AG09309 (cell line): ENCODE data around the gene GABRG1.

ENCODE experiments used
- DNase-seq: peaks from one replicate; pipeline ENCODE4 v3.0.0-alpha.2; 2010; ENCODE audit warnings: low read depth
- H3K4me3 ChIP-seq: 2 replicates; pipeline ENCODE4 v1.5.1; 2011; ENCODE audit warnings: mild to moderate bottlenecking, low read depth, low read length, moderate library complexity; ENCODE audit not compliant: control insufficient read depth
- TF ChIP-seq, protein P1 (sequence below): IDR thresholded peaks from 2 replicates; pipeline ENCODE4 v1.5.1; 2011; ENCODE audit warnings: mild to moderate bottlenecking, low read depth, low read length, inconsistent platforms; ENCODE audit not compliant: insufficient read depth, control insufficient read depth; ENCODE audit errors: missing control alignments

GABRG1 gene

DNA sequence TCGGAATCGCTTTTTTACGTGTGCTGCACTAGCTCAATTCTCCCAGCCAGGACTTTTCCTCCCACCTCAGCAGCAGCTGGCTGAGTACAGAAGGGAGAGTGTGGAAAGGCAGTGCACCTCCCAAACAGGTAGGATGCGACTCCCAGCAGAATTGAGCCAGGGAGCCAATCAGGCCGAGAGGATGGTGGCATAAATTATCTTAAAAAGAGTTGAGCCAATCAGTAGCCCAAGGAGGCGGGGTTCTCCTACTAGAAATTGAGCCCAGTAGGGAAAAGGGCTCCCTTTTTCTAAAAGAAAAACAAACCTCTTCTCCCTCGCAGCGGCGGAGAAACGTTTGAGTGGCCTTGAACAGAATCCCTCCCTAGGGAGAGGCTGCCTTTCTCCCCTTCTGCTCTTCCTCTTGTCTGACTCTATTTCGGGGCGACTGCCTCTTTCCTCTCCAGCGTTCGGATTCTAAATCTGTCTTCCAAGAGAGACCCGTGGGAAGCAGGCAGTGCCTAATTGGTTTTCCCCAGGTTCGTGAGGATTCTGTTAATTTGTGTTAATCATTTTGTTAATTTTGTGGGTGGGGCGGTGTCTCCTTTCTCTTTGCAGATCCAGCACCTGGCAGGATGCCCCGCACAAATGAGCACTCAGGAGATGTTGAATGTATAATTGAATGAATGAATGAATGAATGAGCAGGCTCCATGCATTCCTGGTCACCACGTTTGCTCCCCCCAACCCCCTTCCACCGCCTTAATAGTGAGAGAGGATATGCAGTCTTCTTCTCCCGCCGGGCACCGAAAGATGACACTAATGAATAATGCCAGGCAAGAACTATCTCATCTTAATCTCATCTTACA lies at the start of gene GABRG1:
TSS of gene GABRG1 (minus strand) at position 142 of the 843 bp plus-strand sequence. CDS start at position 1, 141 bp downstream.
- no peak within 1 kb of the TSS for H3K4me3 ChIP-seq
- DNase-seq = no peak

DNA sequence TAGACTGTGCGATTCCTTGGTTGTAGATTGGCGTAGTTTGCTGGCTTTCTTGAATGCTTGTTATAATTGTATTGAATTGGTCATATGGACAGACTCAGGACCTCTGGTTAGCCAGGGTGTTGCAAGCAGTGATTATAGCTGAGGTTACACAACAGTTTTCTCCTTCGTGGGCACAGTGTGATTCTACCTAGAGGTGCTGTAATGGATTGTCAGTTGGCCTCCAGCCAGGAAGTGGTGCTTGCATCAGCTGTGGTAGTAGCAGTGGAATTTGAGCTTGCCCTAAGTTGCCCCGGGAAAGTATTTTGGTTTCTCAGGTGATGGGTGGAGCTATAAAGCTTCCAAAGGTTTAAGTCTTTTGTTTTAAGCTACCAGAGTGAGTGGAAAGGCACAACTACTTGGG lies 23.1 kb upstream of the GABRG1 start:
- no peak overlapping the region for H3K4me3 ChIP-seq
- TF ChIP-seq, protein P1, sequence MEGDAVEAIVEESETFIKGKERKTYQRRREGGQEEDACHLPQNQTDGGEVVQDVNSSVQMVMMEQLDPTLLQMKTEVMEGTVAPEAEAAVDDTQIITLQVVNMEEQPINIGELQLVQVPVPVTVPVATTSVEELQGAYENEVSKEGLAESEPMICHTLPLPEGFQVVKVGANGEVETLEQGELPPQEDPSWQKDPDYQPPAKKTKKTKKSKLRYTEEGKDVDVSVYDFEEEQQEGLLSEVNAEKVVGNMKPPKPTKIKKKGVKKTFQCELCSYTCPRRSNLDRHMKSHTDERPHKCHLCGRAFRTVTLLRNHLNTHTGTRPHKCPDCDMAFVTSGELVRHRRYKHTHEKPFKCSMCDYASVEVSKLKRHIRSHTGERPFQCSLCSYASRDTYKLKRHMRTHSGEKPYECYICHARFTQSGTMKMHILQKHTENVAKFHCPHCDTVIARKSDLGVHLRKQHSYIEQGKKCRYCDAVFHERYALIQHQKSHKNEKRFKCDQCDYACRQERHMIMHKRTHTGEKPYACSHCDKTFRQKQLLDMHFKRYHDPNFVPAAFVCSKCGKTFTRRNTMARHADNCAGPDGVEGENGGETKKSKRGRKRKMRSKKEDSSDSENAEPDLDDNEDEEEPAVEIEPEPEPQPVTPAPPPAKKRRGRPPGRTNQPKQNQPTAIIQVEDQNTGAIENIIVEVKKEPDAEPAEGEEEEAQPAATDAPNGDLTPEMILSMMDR = no peak
- no peak for DNase-seq

More for the DNA sequence above, at the start of gene GABRG1:
- TF ChIP-seq, protein P1 = no peak

DNA sequence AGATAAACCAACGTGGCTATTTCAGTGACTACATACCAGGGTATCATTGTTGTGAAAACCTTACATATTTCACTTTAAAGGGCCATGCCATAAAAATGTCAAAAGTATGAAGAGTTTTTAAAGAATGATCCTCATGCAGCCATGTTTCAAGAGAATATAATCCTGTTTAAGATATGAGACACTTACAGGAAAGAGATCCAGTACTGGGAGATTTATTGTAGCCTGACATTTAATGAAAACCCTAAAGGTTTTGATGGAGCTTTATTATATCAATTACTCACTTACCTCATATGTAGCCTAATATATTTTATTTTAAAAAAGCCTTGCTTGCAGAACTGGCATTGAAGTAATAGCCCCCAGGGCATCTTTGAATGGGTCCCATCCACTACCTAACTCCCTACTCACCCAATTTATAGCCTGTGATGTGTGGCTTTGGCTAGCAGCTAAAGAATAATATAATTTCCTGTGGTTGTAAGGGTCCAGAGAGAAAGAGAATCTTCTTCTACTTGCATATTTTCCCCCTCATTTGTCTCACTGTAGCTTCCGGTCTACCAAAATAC lies 7.7 kb upstream of the GABRG1 start:
- TF ChIP-seq, protein P1 = no peak
- no peak for DNase-seq
- H3K4me3 ChIP-seq = no peak overlapping the region

DNA sequence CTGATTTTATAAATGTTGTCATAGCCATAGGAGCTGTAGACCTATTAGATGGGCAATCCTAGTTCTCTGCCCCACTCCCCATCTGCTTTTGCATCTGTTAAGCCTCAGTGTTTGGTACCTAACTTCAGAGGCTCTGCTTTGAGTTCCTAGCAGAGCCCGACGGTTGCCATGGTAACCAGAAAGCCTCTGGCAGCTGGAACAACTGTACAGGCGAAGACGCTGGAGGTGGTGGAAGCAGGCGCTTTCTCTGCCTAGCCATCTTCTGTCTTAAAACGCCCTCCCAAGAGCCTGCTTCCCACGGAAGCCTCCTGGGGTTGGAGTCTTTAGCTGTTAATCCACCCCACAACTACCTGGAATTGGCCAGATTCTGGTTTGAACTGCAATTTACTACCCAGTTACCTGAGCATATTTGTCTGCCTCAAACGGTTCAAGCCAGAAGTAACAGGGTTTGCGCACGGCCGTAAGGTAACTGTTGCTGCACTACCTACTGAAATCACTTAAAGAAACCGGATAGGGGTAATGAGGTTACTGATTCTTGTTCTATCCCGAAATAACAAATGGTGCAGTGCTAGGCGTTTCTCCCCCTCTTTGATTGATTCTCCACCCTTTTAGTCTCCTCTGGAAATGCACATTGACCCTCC lies 1.0 kb upstream of the GABRG1 start:
- H3K4me3 ChIP-seq = no peak overlapping the region
- no peak for DNase-seq

DNA sequence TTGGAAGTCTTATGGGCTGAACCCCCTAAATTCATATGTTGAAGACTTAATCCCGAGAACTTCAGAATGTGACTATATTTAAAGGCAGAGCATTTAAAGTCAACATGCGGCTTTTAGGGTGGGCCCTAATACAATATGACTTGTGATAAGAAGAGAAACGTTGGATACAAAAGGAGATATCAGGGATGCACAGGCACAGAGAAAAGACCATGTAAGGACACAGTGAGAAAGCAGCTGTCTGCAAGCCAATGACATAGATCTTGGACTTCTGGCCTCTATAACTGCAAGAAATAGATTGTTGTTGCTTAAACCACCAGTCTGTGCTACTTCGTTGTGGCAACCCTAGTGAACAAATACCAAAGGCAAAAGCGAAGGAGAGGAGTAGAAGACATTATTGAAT lies 42.2 kb downstream of the GABRG1 start:
- no peak overlapping the region for H3K4me3 ChIP-seq
- no peak for DNase-seq
- TF ChIP-seq, protein P1 = no peak

More for the DNA sequence above, 1.0 kb upstream of the GABRG1 start:
- TF ChIP-seq, protein P1 = no peak

DNA sequence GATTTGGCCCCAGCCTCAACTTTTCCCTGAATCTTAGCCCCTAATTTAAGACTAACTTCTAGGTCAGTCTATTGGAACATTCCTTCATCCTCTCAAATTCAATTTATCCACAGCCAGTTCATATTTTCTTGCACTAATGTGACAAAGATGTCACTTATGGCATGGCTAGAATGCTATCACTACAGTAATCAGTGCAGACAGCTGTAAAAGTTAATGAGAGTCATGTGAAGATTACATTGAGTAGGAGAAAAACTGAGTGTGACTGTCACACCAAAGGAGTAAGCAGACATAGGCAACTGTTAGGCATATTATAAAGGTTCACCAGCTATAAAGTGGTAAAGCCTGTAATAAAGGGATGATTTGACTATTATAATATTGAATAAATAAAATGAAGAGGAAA lies 42.6 kb downstream of the GABRG1 start:
- H3K4me3 ChIP-seq = no peak overlapping the region
- TF ChIP-seq, protein P1 = no peak
- DNase-seq = no peak
